Measurements from ENCODE around the gene FCHSD1. TPM values are rescaled to one million over a fixed set of nuclear protein-coding genes. Genes with fewer than 3 reads are reported as not detected.

Gene FCHSD1
- total and polyA plus RNA-seq, 2 donors (not counting 3 experiments of a cell fraction or from before 2014, with no cell fraction given) = 35.1 to 37.0 TPM

- POLR2A ChIA-PET = interaction anchor here (0.7 to 1.5 kb wide), 4 partner anchors 45 to 196 kb away, joined by 3 to 8 read pairs (median 4); partner anchors contain the start of genes PCDH1 and RELL2
- no TSS peak for BruUV-seq (replicated peaks)
- CTCF ChIA-PET = interaction anchor here (0.8 to 3.9 kb wide), 17 partner anchors 10 to 286 kb away, joined by 3 to 26 read pairs (median 6); partner anchors contain the start of genes DIAPH1, PCDH1 and RNF14
These were observed 30.8 kb upstream of the FCHSD1 start, which contains the start of gene ARAP3 for GRCh38 chr5:141681695-141682641. Gene ARAP3, minus strand, starts transcription at chr5:141682230. Its CDS starts 1,744 bp downstream, at chr5:141680486.

More at GRCh38 chr5:141681695-141682641, 30.8 kb upstream of the FCHSD1 start, which contains the start of gene ARAP3:
- Histone ChIP-seq H3K9me1 (replicated peaks; ENCODE audit: control insufficient read depth, extremely low read depth, insufficient read depth, low read length) (no peaks in the 10 kb centered on the region), H3K4me3 (replicated peaks in 1 of 3; ENCODE audit: insufficient read depth in 1 of 3, low read depth in 1 of 3, low read length in 3 of 3) (peak within 1 kb of the TSS; percentile 5 to 69 (median 45)), H4K20me1 (replicated peaks; ENCODE audit: control insufficient read depth, extremely low read depth, insufficient read depth, low read length) (no peaks in the 10 kb centered on the region), H3K4me2 (ENCODE audit: insufficient read depth, low read length) (peak within 1 kb of the TSS; percentile 81), H3K27ac (ENCODE audit: insufficient read depth, low read depth, low read length) (peak within 1 kb of the TSS; percentile 100), H3K9me3 (replicated peaks; ENCODE audit: control insufficient read depth, insufficient read depth, low read length) (no peaks in the 10 kb centered on the region), H3K79me2 (ENCODE audit: control insufficient read depth, insufficient read depth, low read length) (peaks cover 33% of the 10 kb centered on the region), H2AFZ (ENCODE audit: low read depth, low read length) (no peak within 1 kb of the TSS), H3K9ac (replicated peaks; ENCODE audit: extremely low read depth, insufficient read depth, low read length) (peak within 1 kb of the TSS; percentile 99), H3K27me3 (ENCODE audit: control insufficient read depth in 2 of 2, insufficient read depth in 2 of 2, low read length in 2 of 2) (no peaks in the 10 kb centered on the region), H3K36me3 (ENCODE audit: control insufficient read depth in 2 of 2, extremely low read depth in 1 of 2, insufficient read depth in 2 of 2, low read length in 2 of 2) (peaks cover 3 to 4% of the 10 kb centered on the region in 2 experiments), H3K4me1 (ENCODE audit: control insufficient read depth, extremely low read depth, insufficient read depth, low read length) (peaks cover 62% of the 10 kb centered on the region)
- intact Hi-C loops (cut with micrococcal nuclease) = loop anchor here (1.0 to 5.0 kb wide), 6 partner anchors 17 to 615 kb away; partner anchors contain the start of gene GNPDA1
- FAIRE-seq = no peak
- DNase-seq (ENCODE audit: low read depth, low spot score) = peak; percentile 92
- TF ChIP-seq POLR2A (IDR thresholded peaks at IDR 0.05; ENCODE audit: low read depth, low read length) = peak; percentile 56
- TF ChIP-seq JUN (IDR thresholded peaks at IDR 0.05; ENCODE audit: borderline replicate concordance, insufficient read depth, insufficient read length, low read depth) = no peak
- TF ChIP-seq EZH2 (IDR thresholded peaks at IDR 0.05; ENCODE audit: borderline replicate concordance, low read depth, low read length, severe bottlenecking) = no peak
- peak; percentile 77 for TF ChIP-seq FOS (IDR thresholded peaks at IDR 0.05; ENCODE audit: borderline replicate concordance, insufficient read depth, low read length)
- TF ChIP-seq POLR2AphosphoS5 (IDR thresholded peaks at IDR 0.05; ENCODE audit: insufficient read depth, low read depth, low read length) = peak; percentile 15
- TF ChIP-seq MAX (IDR thresholded peaks at IDR 0.05; ENCODE audit: insufficient read depth, insufficient read length) = peak; percentile 70
- TF ChIP-seq GATA2 (IDR thresholded peaks at IDR 0.05; ENCODE audit: insufficient read depth, insufficient read length, low read depth, low read length) = peak; percentile 57
- peak; percentile 13 for TF ChIP-seq MYC (IDR thresholded peaks at IDR 0.05; ENCODE audit: low read depth, low read length)
- dilution Hi-C loops (cut with MboI; ENCODE audit: extremely low pct_ligation_motif_present, low sequenced_read_pairs) = no loop called here

Measured in endothelial cell of umbilical vein (primary cell).